22Rv1 (cell line): ENCODE results near the gene HDLBP.

Experiments used
- CTCF ChIP-seq: fragments of 450-650 bp; IDR thresholded peaks from 2 replicates; pipeline ENCODE4 v1.5.1; 2017; ENCODE audit warnings: mild to moderate bottlenecking
- ZFX ChIP-seq: fragments of 450-650 bp; IDR thresholded peaks from 2 replicates; pipeline ENCODE4 v1.6.1; 2017; ENCODE audit warnings: antibody characterized with exemption, borderline replicate concordance

- no peak for TF ChIP-seq CTCF
- no peak for TF ChIP-seq ZFX
Measured at GRCh38 chr2:241352227-241352626, 36.8 kb upstream of the HDLBP start.
